GM19372 (cell line): ENCODE measurements around the gene FHDC1.

ENCODE experiments used
- ATAC-seq: cut with Tn5 transposase; IDR thresholded peaks from one replicate; pipeline ENCODE4 v1.9.1; 2021; ENCODE audit warnings: mild to moderate bottlenecking, low read depth, moderate library complexity; ENCODE audit not compliant: unreplicated experiment

FHDC1 gene

DNA sequence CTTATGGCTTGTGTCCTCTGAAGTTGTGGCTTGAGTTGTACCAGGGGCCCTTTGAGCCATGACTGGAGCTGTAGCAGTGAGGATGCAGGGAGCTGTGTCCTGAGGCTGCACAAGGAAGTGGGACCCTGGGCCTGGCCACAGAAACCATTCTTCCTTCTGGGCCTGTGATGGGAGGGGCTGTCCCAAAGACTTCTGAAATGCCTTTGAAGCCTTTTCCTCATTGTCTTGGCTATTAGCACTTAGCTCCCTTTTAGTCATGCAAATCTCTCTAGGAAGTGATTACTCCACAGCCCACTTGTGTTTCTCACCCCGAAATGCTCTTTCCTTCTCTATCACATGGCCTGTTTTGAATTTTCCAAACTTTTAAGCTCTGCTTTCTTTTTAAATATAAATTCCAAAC lies 92.4 kb downstream of the FHDC1 start:
- ATAC-seq: no peak
